Prostate gland (tissue), 2 donors: ENCODE data around the gene TMEM131L. TPM values are rescaled to one million over a fixed set of nuclear protein-coding genes. Genes with fewer than 3 reads are reported as not detected.

Experiments used
- DNase-seq: peaks from one replicate; pipeline ENCODE4 v3.0.0-alpha.2; 2019; ENCODE audit warnings: low spot score
- H3K27ac ChIP-seq, 2 donors: fragments of 200-600 bp; sonication (generic); 2 replicates each; pipeline ENCODE4 v1.5.1; 2017 to 2019
- H3K27me3 ChIP-seq: fragments of 200-600 bp; sonication (generic); replicated peaks from 2 replicates; pipeline ENCODE4 v1.5.1; 2019; ENCODE audit not compliant: insufficient read depth
- H3K36me3 ChIP-seq, 2 donors: fragments of 200-600 bp; sonication (generic); 1 replicate in 1 of 2; 2 replicates in 1 of 2; pipeline versions ENCODE4 v1.5.1 to v1.8.1; 2017 to 2019
- H3K4me1 ChIP-seq: fragments of 200-600 bp; sonication (generic); replicated peaks from 2 replicates; pipeline ENCODE4 v1.5.1; 2019
- H3K4me3 ChIP-seq, 2 donors: fragments of 200-600 bp; sonication (generic); 2 replicates each; pipeline ENCODE4 v1.5.1; 2017 to 2019
- H3K9me3 ChIP-seq: fragments of 200-600 bp; sonication (generic); 2 replicates; pipeline ENCODE4 v1.5.1; 2017
- CTCF ChIP-seq, 4 experiments: fragments of 200-600 bp in 2 of 4; fragments of 450-650 bp in 2 of 4; sonication (generic) in 2 of 4; IDR thresholded peaks; 1 replicate in 3 of 4; 2 replicates in 1 of 4; pipeline ENCODE4 v1.5.1; 2016 to 2019; ENCODE audit warnings: antibody characterized with exemption in 4 of 4, mild to moderate bottlenecking in 2 of 4, moderate library complexity in 2 of 4
- POLR2A ChIP-seq: fragments of 450-650 bp; IDR thresholded peaks from one replicate; pipeline ENCODE4 v1.6.1; 2016; ENCODE audit warnings: antibody characterized with exemption, mild to moderate bottlenecking
- POLR2AphosphoS5 ChIP-seq: sonication (generic); formaldehyde crosslinking; IDR thresholded peaks from one replicate; pipeline ENCODE4 v1.6.1; 2017; ENCODE audit warnings: antibody characterized with exemption
- WGBS: methylation state at CpG from one replicate; pipeline ENCODE4 v1.1.5; 2018; 5-methylcytosine and 5-hydroxymethylcytosine counted together
- intact Hi-C: fragments of 100-400 bp; cut with DNase I; formaldehyde crosslinking; loops from one replicate; pipeline ENCODE4 v1.14.2; 2022
- total RNA-seq, 2 donors: library from RNA; depleted of rRNA; stranded (reverse); fragments of >200 nt; gene quantifications; one replicate each; pipeline ENCODE4 v1.1.0, GENCODE V29; 2016

Gene TMEM131L
- total RNA-seq, 2 donors from 2014 or later, result 9.3 to 12.5 TPM

- no peak for DNase-seq
- 69% methylated on average over 8 of the region's 8 CpGs for WGBS
- no peak overlapping the region for H3K4me3 ChIP-seq
- no peaks in the 10 kb centered on the region for H3K36me3 ChIP-seq
- H3K27me3 ChIP-seq, result no peaks in the 10 kb centered on the region
- no peak for TF ChIP-seq CTCF (IDR thresholded peaks at IDR 0.05)
- TF ChIP-seq POLR2AphosphoS5, result no peak
- no peak for TF ChIP-seq POLR2A
- H3K4me1 ChIP-seq, result no peaks in the 10 kb centered on the region
- no peaks in the 10 kb centered on the region for H3K9me3 ChIP-seq
- H3K27ac ChIP-seq, result no peak overlapping the region
- intact Hi-C loops, result no loop called here
Observed at GRCh38 chr4:153520801-153521329, 54.7 kb downstream of the TMEM131L start.

DNA sequence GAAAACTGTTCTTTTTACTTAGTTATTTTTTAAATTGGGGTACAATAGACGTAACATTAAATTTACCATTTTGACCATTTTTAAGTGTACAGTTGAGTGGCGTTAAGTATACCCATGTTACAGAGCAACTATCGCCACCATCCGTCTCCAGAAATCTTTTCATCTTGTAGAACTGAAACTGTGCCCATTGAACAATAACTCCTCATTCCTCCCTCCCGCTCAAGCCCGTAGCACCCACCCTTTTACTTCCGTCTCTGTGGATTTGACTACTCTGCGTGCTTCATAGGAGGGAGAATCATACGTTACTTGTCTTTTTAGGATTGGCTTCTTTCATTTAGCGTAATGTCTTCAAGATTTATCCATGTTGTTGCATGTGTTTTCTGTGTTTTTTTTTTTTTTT is 55.3 kb downstream of the TMEM131L start:
- H3K9me3 ChIP-seq, result no peaks in the 10 kb centered on the region
- H3K4me1 ChIP-seq, result no peaks in the 10 kb centered on the region
- H3K36me3 ChIP-seq, result no peaks in the 10 kb centered on the region
- H3K27ac ChIP-seq, result no peak overlapping the region
- no peak overlapping the region for H3K4me3 ChIP-seq
- no peaks in the 10 kb centered on the region for H3K27me3 ChIP-seq
- DNase-seq, result no peak
- intact Hi-C loops, result no loop called here
- TF ChIP-seq CTCF (IDR thresholded peaks at IDR 0.05) (no peak), POLR2AphosphoS5 (no peak), POLR2A (no peak)
- WGBS, result 98% methylated on average over 10 of the region's 10 CpGs

GRCh38 chr4:153521999-153522801 is 56.0 kb downstream of the TMEM131L start:
- Histone ChIP-seq H3K4me1 (no peaks in the 10 kb centered on the region), H3K36me3 (no peaks in the 10 kb centered on the region), H3K9me3 (no peaks in the 10 kb centered on the region), H3K27ac (no peak overlapping the region), H3K4me3 (no peak overlapping the region), H3K27me3 (no peaks in the 10 kb centered on the region)
- no peak for DNase-seq
- no peak for TF ChIP-seq POLR2A
- no peak for TF ChIP-seq CTCF (IDR thresholded peaks at IDR 0.05)
- TF ChIP-seq POLR2AphosphoS5, result no peak
- intact Hi-C loops, result no loop called here
- WGBS, result 88% methylated on average over 17 of the region's 17 CpGs

DNA sequence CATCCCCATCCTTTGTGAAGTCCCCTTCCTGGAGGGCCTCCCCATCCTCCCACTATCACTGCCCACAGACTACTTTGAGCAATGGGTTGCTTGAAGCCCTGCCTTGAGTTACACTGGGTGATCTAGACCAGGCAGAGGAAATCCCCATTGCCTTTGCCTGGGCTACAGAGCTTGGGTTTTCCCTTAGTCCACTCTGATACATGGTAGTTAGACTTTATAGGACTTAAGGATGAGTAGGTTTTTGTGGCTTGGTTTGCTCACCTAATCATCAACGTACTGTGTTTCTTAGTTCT is 56.6 kb downstream of the TMEM131L start:
- Histone ChIP-seq H3K4me3 (no peak overlapping the region), H3K4me1 (no peaks in the 10 kb centered on the region), H3K36me3 (no peaks in the 10 kb centered on the region), H3K27ac (no peak overlapping the region), H3K27me3 (no peaks in the 10 kb centered on the region), H3K9me3 (no peaks in the 10 kb centered on the region)
- 85% methylated on average over 1 of the region's 1 CpG for WGBS
- no peak for TF ChIP-seq POLR2AphosphoS5
- intact Hi-C loops, result no loop called here
- no peak for DNase-seq

GRCh38 chr4:153523164-153523796 is 57.1 kb downstream of the TMEM131L start:
- Histone ChIP-seq H3K36me3 (no peaks in the 10 kb centered on the region), H3K4me3 (no peak overlapping the region), H3K27ac (no peak overlapping the region), H3K4me1 (no peaks in the 10 kb centered on the region), H3K27me3 (no peaks in the 10 kb centered on the region), H3K9me3 (no peaks in the 10 kb centered on the region)
- DNase-seq, result no peak
- intact Hi-C loops, result no loop called here
- 67% methylated on average over 5 of the region's 5 CpGs for WGBS
- TF ChIP-seq POLR2AphosphoS5, result no peak
- TF ChIP-seq CTCF (IDR thresholded peaks at IDR 0.05), result no peak
- TF ChIP-seq POLR2A, result no peak
